CD4-positive, CD25-positive, alpha-beta regulatory T cell (primary cell): ENCODE data around the gene WNT9A. TPM values are rescaled to one million over a fixed set of nuclear protein-coding genes. Genes with fewer than 3 reads are reported as not detected.

Experiments
- ATAC-seq, 2 donors: fragments of 150-1000 bp; cut with Tn5 transposase; one replicate each; pipeline ENCODE4 v1.10.0; 2021; ENCODE audit warnings: low read depth in 2 of 2, moderate number of reproducible peaks in 2 of 2, moderate library complexity in 1 of 2
- DNase-seq, 3 donors: peaks; one replicate each; pipeline versions ENCODE4 v3.0.0 to v3.0.0-alpha.2; 2012 to 2022; ENCODE audit warnings: mixed read lengths in 1 of 3
- H3K27ac ChIP-seq: one replicate; pipeline ENCODE4 v1.7.0; 2013; ENCODE audit warnings: mild to moderate bottlenecking, low read length; ENCODE audit not compliant: insufficient read depth, poor library complexity, severe bottlenecking
- H3K27me3 ChIP-seq: one replicate; pipeline ENCODE4 v1.7.0; 2013; ENCODE audit warnings: low read length; ENCODE audit not compliant: control insufficient read depth, insufficient read depth
- H3K36me3 ChIP-seq: one replicate; pipeline ENCODE4 v1.7.0; 2013; ENCODE audit warnings: mild to moderate bottlenecking, low read length, moderate library complexity; ENCODE audit not compliant: control insufficient read depth, insufficient read depth
- H3K4me1 ChIP-seq: 2 replicates; pipeline ENCODE4 v1.7.0; 2013; ENCODE audit warnings: mild to moderate bottlenecking, low read length; ENCODE audit not compliant: insufficient read depth, control insufficient read depth, poor library complexity, severe bottlenecking
- H3K4me3 ChIP-seq: one replicate; pipeline ENCODE4 v1.7.0; 2013; ENCODE audit warnings: low read depth, mild to moderate bottlenecking, low read length, moderate library complexity
- H3K9me3 ChIP-seq, 2 experiments: 1 replicate in 1 of 2; 2 replicates in 1 of 2; pipeline ENCODE4 v1.7.0; 2013; ENCODE audit warnings: low read length in 2 of 2, mild to moderate bottlenecking in 1 of 2, moderate library complexity in 1 of 2; ENCODE audit not compliant: control insufficient read depth in 2 of 2
- H3K27ac Mint-ChIP-seq, 3 donors: one replicate each; pipeline ENCODE4 v1.8.0; 2020 to 2022; ENCODE audit warnings: mild to moderate bottlenecking in 3 of 3, mixed read lengths in 3 of 3, moderate library complexity in 2 of 3
- H3K27me3 Mint-ChIP-seq: one replicate; pipeline ENCODE4 v1.8.0; 2022; ENCODE audit warnings: mild to moderate bottlenecking, mixed read lengths
- H3K36me3 Mint-ChIP-seq: one replicate; pipeline ENCODE4 v1.8.0; 2020; ENCODE audit warnings: mixed read lengths
- H3K4me1 Mint-ChIP-seq, 4 donors: one replicate each; pipeline ENCODE4 v1.8.0; 2020 to 2022; ENCODE audit warnings: mixed read lengths in 4 of 4, mild to moderate bottlenecking in 1 of 4
- H3K4me3 Mint-ChIP-seq, 4 donors: one replicate each; pipeline ENCODE4 v1.8.0; 2020 to 2022; ENCODE audit warnings: mild to moderate bottlenecking in 4 of 4, mixed read lengths in 4 of 4, moderate library complexity in 3 of 4
- H3K9me3 Mint-ChIP-seq, 7 donors: one replicate each; pipeline ENCODE4 v1.8.0; 2020 to 2022; ENCODE audit warnings: mixed read lengths in 7 of 7, mild to moderate bottlenecking in 3 of 7, moderate library complexity in 2 of 7
- polyA plus RNA-seq, 4 donors: library from polyadenylated mRNA; unstranded; fragments of 300-500 nt; fragmentation: Illumina TruSeq; gene quantifications; one replicate each; pipeline ENCODE4 v1.2.3, GENCODE V29; 2021
- total RNA-seq: library from RNA; stranded (reverse); gene quantifications from one replicate; pipeline ENCODE4 v1.2.3, GENCODE V29; 2022

WNT9A gene
- total and polyA plus RNA-seq, 5 donors from 2014 or later = 0.20 TPM; not detected in 4

DNA sequence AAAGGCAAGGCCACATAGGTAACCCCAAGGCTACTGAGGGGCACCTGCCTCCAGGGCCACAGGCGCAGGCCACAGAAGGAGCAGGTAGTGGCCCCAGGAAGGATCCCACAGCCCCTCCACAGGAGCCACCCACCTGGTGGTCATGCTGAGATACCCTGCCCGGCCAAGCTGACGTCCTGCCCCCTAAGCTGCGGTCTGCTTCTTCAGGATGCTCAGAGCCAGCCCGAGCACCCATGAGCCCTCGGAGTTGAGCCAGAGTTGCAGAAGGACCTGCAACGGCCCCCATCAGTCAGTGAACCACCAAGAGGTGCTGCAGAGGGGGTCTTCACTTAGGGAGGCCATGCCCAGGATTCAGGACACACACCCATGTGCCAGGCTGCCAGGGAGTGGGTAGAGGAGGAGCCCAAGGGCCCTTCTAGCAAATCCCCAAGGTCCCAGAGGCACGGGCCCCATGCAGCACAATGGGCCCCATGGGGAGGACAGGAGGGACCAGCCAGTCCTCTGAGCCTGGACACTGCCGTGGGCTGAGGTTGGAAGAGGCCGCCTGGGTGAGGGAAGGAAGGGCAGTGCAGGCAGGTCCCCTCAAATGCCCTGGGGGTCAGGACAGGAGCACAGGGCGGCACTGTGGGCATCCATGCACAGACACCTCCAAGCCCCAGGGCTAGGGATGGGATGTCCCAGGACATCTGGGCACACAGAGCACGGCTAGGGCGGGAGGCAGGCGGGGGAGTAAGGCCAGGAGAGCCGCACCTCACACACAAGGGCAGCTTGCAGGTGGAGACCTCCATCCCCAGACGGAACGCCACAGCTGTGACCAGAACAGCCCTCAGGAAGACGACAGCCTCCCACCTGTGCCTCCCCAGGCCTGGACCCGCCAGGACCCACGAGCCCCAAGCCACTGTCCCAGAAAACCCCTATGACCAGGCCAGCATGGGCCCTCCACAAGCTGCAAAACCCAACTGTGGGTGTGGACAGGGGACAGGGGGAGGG, 20.5 kb downstream of the WNT9A start:
- DNase-seq (no peak), ATAC-seq (no peak)
- Mint-ChIP-seq H3K36me3 (no peaks in the 10 kb centered on the region), H3K9me3 (no peaks in the 10 kb centered on the region), H3K4me1 (peaks cover 0 to 5% (median 2%) of the 10 kb centered on the region in 4 donors), H3K27ac (peak overlapping the region in 1 of 3 donors; percentile 17), H3K27me3 (no peaks in the 10 kb centered on the region), H3K4me3 (no peak overlapping the region)
- Histone ChIP-seq H3K27me3 (no peaks in the 10 kb centered on the region), H3K9me3 (no peaks in the 10 kb centered on the region), H3K4me1 (no peaks in the 10 kb centered on the region), H3K36me3 (no peaks in the 10 kb centered on the region), H3K4me3 (no peak overlapping the region), H3K27ac (no peak overlapping the region)

- DNase-seq (no peak), ATAC-seq (no peak)
- Histone ChIP-seq H3K27me3 (no peaks in the 10 kb centered on the region), H3K36me3 (no peaks in the 10 kb centered on the region), H3K9me3 (no peaks in the 10 kb centered on the region), H3K27ac (no peak overlapping the region), H3K4me1 (no peaks in the 10 kb centered on the region), H3K4me3 (no peak overlapping the region)
- no peaks in the 10 kb centered on the region for H3K9me3 Mint-ChIP-seq
- no peaks in the 10 kb centered on the region for H3K36me3 Mint-ChIP-seq
- no peak overlapping the region for H3K27ac Mint-ChIP-seq
- no peaks in the 10 kb centered on the region for H3K27me3 Mint-ChIP-seq
- no peaks in the 10 kb centered on the region for H3K4me1 Mint-ChIP-seq
- H3K4me3 Mint-ChIP-seq = no peak overlapping the region
Measured at GRCh38 chr1:227926216-227926791, 21.4 kb downstream of the WNT9A start.

GRCh38 chr1:227925582-227926198, 22.0 kb downstream of the WNT9A start:
- no peak overlapping the region for H3K4me3 ChIP-seq
- H3K9me3 Mint-ChIP-seq = no peaks in the 10 kb centered on the region
- H3K36me3 ChIP-seq = no peaks in the 10 kb centered on the region
- DNase-seq = no peak
- H3K27me3 ChIP-seq = no peaks in the 10 kb centered on the region
- ATAC-seq = no peak
- H3K4me1 Mint-ChIP-seq = no peaks in the 10 kb centered on the region
- no peaks in the 10 kb centered on the region for H3K36me3 Mint-ChIP-seq
- H3K27ac ChIP-seq = no peak overlapping the region
- no peaks in the 10 kb centered on the region for H3K4me1 ChIP-seq
- H3K9me3 ChIP-seq = no peaks in the 10 kb centered on the region
- no peaks in the 10 kb centered on the region for H3K27me3 Mint-ChIP-seq
- H3K27ac Mint-ChIP-seq = no peak overlapping the region
- H3K4me3 Mint-ChIP-seq = no peak overlapping the region

DNA sequence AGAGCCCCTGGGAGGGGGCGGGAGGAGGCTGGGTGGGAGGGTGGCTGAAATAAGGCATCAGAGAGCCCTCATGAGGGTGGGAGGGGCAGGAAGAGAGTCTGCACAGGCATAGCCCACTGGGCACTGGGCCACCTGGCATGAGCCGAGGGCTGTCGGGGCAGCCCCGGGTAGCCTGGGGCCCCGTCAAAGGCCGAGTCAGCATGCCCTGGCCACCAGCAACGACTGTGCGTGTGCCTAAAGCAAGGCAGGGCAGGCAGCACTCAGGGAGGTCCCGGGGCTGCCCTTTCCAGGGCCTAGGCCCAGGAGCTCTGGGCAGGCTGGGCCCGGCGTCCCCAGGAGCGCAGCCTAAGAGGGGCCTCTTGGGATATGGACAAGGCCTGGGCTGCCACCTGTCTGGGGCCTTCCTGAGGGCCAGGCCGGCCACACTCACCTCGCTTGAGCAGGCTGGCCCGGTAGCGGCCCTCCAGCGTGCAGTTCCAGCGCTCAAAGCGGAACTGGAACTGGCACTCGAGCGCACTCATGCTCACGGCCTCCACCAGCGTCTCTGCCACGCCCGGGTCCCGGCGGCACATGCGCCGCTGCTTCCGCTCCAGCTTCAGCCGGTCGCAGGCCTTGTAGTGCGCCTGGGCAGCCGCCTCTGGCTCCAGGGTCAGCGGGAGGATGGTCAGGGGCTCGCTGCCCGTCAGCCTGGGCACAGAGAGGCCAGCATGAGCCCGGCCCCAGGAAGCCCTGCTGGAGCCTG, 22.7 kb downstream of the WNT9A start:
- H3K27me3 Mint-ChIP-seq = no peaks in the 10 kb centered on the region
- DNase-seq (no peak), ATAC-seq (no peak)
- Histone ChIP-seq H3K9me3 (no peaks in the 10 kb centered on the region), H3K27ac (no peak overlapping the region), H3K36me3 (no peaks in the 10 kb centered on the region), H3K4me3 (no peak overlapping the region), H3K27me3 (no peaks in the 10 kb centered on the region), H3K4me1 (no peaks in the 10 kb centered on the region)
- no peaks in the 10 kb centered on the region for H3K4me1 Mint-ChIP-seq
- H3K9me3 Mint-ChIP-seq = no peaks in the 10 kb centered on the region
- H3K36me3 Mint-ChIP-seq = no peaks in the 10 kb centered on the region
- H3K4me3 Mint-ChIP-seq = no peak overlapping the region
- H3K27ac Mint-ChIP-seq = no peak overlapping the region

GRCh38 chr1:227924168-227924832, 23.4 kb downstream of the WNT9A start:
- Histone ChIP-seq H3K4me3 (no peak overlapping the region), H3K4me1 (no peaks in the 10 kb centered on the region), H3K9me3 (no peaks in the 10 kb centered on the region), H3K27ac (no peak overlapping the region), H3K36me3 (no peaks in the 10 kb centered on the region), H3K27me3 (no peaks in the 10 kb centered on the region)
- DNase-seq = no peak
- no peak overlapping the region for H3K27ac Mint-ChIP-seq
- no peaks in the 10 kb centered on the region for H3K36me3 Mint-ChIP-seq
- H3K27me3 Mint-ChIP-seq = no peaks in the 10 kb centered on the region
- H3K9me3 Mint-ChIP-seq = no peaks in the 10 kb centered on the region
- no peak for ATAC-seq
- H3K4me1 Mint-ChIP-seq = no peaks in the 10 kb centered on the region
- no peak overlapping the region for H3K4me3 Mint-ChIP-seq

- H3K27ac Mint-ChIP-seq = no peak overlapping the region
- ATAC-seq (no peak), DNase-seq (no peak)
- no peaks in the 10 kb centered on the region for H3K27me3 ChIP-seq
- no peaks in the 10 kb centered on the region for H3K27me3 Mint-ChIP-seq
- H3K36me3 ChIP-seq = no peaks in the 10 kb centered on the region
- H3K36me3 Mint-ChIP-seq = no peaks in the 10 kb centered on the region
- no peak overlapping the region for H3K4me3 ChIP-seq
- H3K9me3 Mint-ChIP-seq = no peaks in the 10 kb centered on the region
- H3K4me1 ChIP-seq = no peaks in the 10 kb centered on the region
- no peak overlapping the region for H3K4me3 Mint-ChIP-seq
- no peak overlapping the region for H3K27ac ChIP-seq
- no peaks in the 10 kb centered on the region for H3K9me3 ChIP-seq
- peaks cover 0 to 2% (median 0%) of the 10 kb centered on the region in 4 donors for H3K4me1 Mint-ChIP-seq
Measured at GRCh38 chr1:227923353-227924167, 24.2 kb downstream of the WNT9A start.
